PC-3 (cell line): ENCODE data around the gene NANS. TPM values are rescaled to one million over a fixed set of nuclear protein-coding genes. Genes with fewer than 3 reads are reported as not detected.

Source experiments
- ATAC-seq: fragments of 200-7000 bp; cut with Tn5 transposase; 2 replicates; pipeline ENCODE4 v1.9.1; 2020; ENCODE audit warnings: mild to moderate bottlenecking, moderate library complexity
- BruUV-seq: library from RNA; stranded (reverse); fragments of 400-500 nt; replicated peaks from 2 replicates; lab custom pipeline; 2021; lab: Mats Ljungman, UMichigan
- CTCF ChIA-PET: fragments of 300-600 bp; sonication (Branson Sonifier 250); formaldehyde crosslinking; loops from one replicate; lab custom pipeline; 2022; ENCODE audit warnings: antibody characterized with exemption; lab: Charles Lee
- POLR2A ChIA-PET: fragments of 300-600 bp; sonication (Branson Sonifier 250); formaldehyde crosslinking; loops from one replicate; lab custom pipeline; 2022; ENCODE audit warnings: antibody characterized with exemption; ENCODE audit not compliant: unreplicated experiment; lab: Charles Lee
- DNase-seq: peaks from one replicate; pipeline ENCODE4 v3.0.0-alpha.2; 2015
- H2AFZ ChIP-seq: fragments of 300-600 bp; sonication (generic); 2 replicates; pipeline ENCODE4 v1.6.0; 2016; ENCODE audit warnings: antibody characterized with exemption, low read length
- H3F3A ChIP-seq: fragments of 300-600 bp; sonication (generic); one replicate; pipeline ENCODE4 v1.6.0; 2017; ENCODE audit warnings: antibody characterized with exemption, low read length, control low read depth, mild to moderate bottlenecking; ENCODE audit not compliant: unreplicated experiment
- H3K27ac ChIP-seq: fragments of 300-600 bp; sonication (generic); 2 replicates; pipeline ENCODE4 v1.5.1; 2016; ENCODE audit warnings: mild to moderate bottlenecking, low read length
- H3K27me3 ChIP-seq: fragments of 300-600 bp; sonication (generic); 2 replicates; pipeline ENCODE4 v1.6.1; 2016; ENCODE audit warnings: low read length, mixed read lengths
- H3K36me3 ChIP-seq: fragments of 300-600 bp; sonication (generic); 2 replicates; pipeline ENCODE4 v1.6.1; 2016; ENCODE audit warnings: low read depth, mixed run types, low read length, mixed read lengths
- H3K4me1 ChIP-seq: fragments of 300-600 bp; sonication (generic); 2 replicates; pipeline ENCODE4 v1.5.1; 2016; ENCODE audit warnings: low read length; ENCODE audit not compliant: insufficient read depth
- H3K4me2 ChIP-seq: fragments of 300-600 bp; sonication (generic); 2 replicates; pipeline ENCODE4 v1.6.0; 2016; ENCODE audit warnings: low read length
- H3K4me3 ChIP-seq: fragments of 300-600 bp; sonication (generic); 2 replicates; pipeline ENCODE4 v1.5.1; 2016; ENCODE audit warnings: mild to moderate bottlenecking, low read length, mixed read lengths
- H3K79me2 ChIP-seq: fragments of 300-600 bp; sonication (generic); 2 replicates; pipeline ENCODE4 v1.6.1; 2017; ENCODE audit warnings: low read length, mixed read lengths
- H3K9ac ChIP-seq: fragments of 300-600 bp; sonication (generic); 2 replicates; pipeline ENCODE4 v1.6.0; 2016; ENCODE audit warnings: mild to moderate bottlenecking, low read length
- H3K9me2 ChIP-seq: fragments of 300-600 bp; sonication (generic); replicated peaks from 2 replicates; pipeline ENCODE4 v1.6.1; 2016; ENCODE audit warnings: mixed run types, low read length, mixed read lengths
- H3K9me3 ChIP-seq: fragments of 300-600 bp; sonication (generic); 2 replicates; pipeline ENCODE4 v1.6.1; 2016; ENCODE audit warnings: low read length, mixed read lengths
- H4K20me1 ChIP-seq: fragments of 300-600 bp; sonication (generic); 2 replicates; pipeline ENCODE4 v1.6.1; 2016; ENCODE audit warnings: low read length, mixed read lengths
- CTCF ChIP-seq: fragments of 300-600 bp; sonication (generic); conservative IDR thresholded peaks from 2 replicates; pipeline ENCODE4 v1.5.1; 2017; ENCODE audit warnings: antibody characterized with exemption, low read depth, mild to moderate bottlenecking, low read length
- EZH2 ChIP-seq: fragments of 300-600 bp; sonication (generic); IDR thresholded peaks from one replicate; pipeline ENCODE4 v1.6.1; 2017; ENCODE audit warnings: antibody characterized with exemption, mild to moderate bottlenecking, low read length; ENCODE audit not compliant: unreplicated experiment
- EZH2phosphoT487 ChIP-seq: fragments of 300-600 bp; sonication (generic); IDR thresholded peaks from 2 replicates; pipeline ENCODE4 v1.6.1; 2018; ENCODE audit warnings: mild to moderate bottlenecking, antibody characterized with exemption, low read length, borderline replicate concordance
- intact Hi-C: fragments of 100-400 bp; cut with micrococcal nuclease; formaldehyde crosslinking; loops from 2 replicates; pipeline ENCODE4 v1.9.0; 2023
- total RNA-seq: library from RNA; depleted of rRNA; stranded (reverse); fragments of >200 nt; gene quantifications from 2 replicates; pipeline ENCODE4 v1.2.3, GENCODE V29; 2014

The NANS gene
- total RNA-seq, 1 experiment from 2014 or later = 93.0 TPM

GRCh38 chr9:98091735-98092612, 35.4 kb downstream of the NANS start:
- no peaks in the 10 kb centered on the region for H3K9me3 ChIP-seq
- H3K4me2 ChIP-seq = no peak overlapping the region
- CTCF ChIA-PET = no interaction called here
- no peak overlapping the region for H2AFZ ChIP-seq
- no peak for ATAC-seq
- H3K79me2 ChIP-seq = no peaks in the 10 kb centered on the region
- no peaks in the 10 kb centered on the region for H3F3A ChIP-seq
- no peak for DNase-seq
- no peak overlapping the region for H3K27ac ChIP-seq
- no peaks in the 10 kb centered on the region for H3K9me2 ChIP-seq
- no peak for TF ChIP-seq EZH2
- BruUV-seq = no TSS peak
- H3K4me1 ChIP-seq = no peaks in the 10 kb centered on the region
- no peaks in the 10 kb centered on the region for H3K36me3 ChIP-seq
- intact Hi-C loops = no loop called here
- no peak overlapping the region for H3K9ac ChIP-seq
- no peaks in the 10 kb centered on the region for H3K27me3 ChIP-seq
- H4K20me1 ChIP-seq = no peaks in the 10 kb centered on the region
- POLR2A ChIA-PET = no interaction called here
- H3K4me3 ChIP-seq = no peak overlapping the region

GRCh38 chr9:98092613-98092931, 36.0 kb downstream of the NANS start:
- no peaks in the 10 kb centered on the region for H3F3A ChIP-seq
- H3K9me3 ChIP-seq = no peaks in the 10 kb centered on the region
- no TSS peak for BruUV-seq
- no peak for ATAC-seq
- no peak overlapping the region for H3K4me3 ChIP-seq
- H3K9ac ChIP-seq = no peak overlapping the region
- no peak for DNase-seq
- no peak overlapping the region for H3K27ac ChIP-seq
- no peaks in the 10 kb centered on the region for H3K79me2 ChIP-seq
- H3K4me2 ChIP-seq = no peak overlapping the region
- no peak overlapping the region for H2AFZ ChIP-seq
- no peaks in the 10 kb centered on the region for H3K4me1 ChIP-seq
- no peaks in the 10 kb centered on the region for H3K9me2 ChIP-seq
- TF ChIP-seq EZH2phosphoT487 = no peak
- no peak for TF ChIP-seq EZH2
- TF ChIP-seq CTCF = no peak
- H3K36me3 ChIP-seq = no peaks in the 10 kb centered on the region
- CTCF ChIA-PET = no interaction called here
- H3K27me3 ChIP-seq = no peaks in the 10 kb centered on the region
- POLR2A ChIA-PET = no interaction called here
- intact Hi-C loops = no loop called here
- H4K20me1 ChIP-seq = no peaks in the 10 kb centered on the region

- Histone ChIP-seq H4K20me1 (no peaks in the 10 kb centered on the region), H3K36me3 (no peaks in the 10 kb centered on the region), H3K4me2 (no peak overlapping the region), H3K27ac (no peak overlapping the region), H3K79me2 (no peaks in the 10 kb centered on the region), H3F3A (no peaks in the 10 kb centered on the region), H3K9me3 (no peaks in the 10 kb centered on the region), H3K4me1 (no peaks in the 10 kb centered on the region), H3K9me2 (no peaks in the 10 kb centered on the region), H2AFZ (no peak overlapping the region), H3K27me3 (no peaks in the 10 kb centered on the region), H3K4me3 (no peak overlapping the region), H3K9ac (no peak overlapping the region)
- BruUV-seq = no TSS peak
- ChIA-PET POLR2A (no interaction called here), CTCF (no interaction called here)
- intact Hi-C loops = no loop called here
- ATAC-seq (no peak), DNase-seq (no peak)
- TF ChIP-seq CTCF = no peak
- no peak for TF ChIP-seq EZH2phosphoT487
- TF ChIP-seq EZH2 = no peak
Observed at GRCh38 chr9:98094316-98094715, 37.8 kb downstream of the NANS start.
